Duodenal mucosa (tissue), 2 donors: ENCODE measurements around the gene PPM1H.

Experiments used
- H3K27ac ChIP-seq: one replicate; pipeline ENCODE4 v1.7.0; 2013; ENCODE audit warnings: low read depth, low read length
- H3K27me3 ChIP-seq, 2 donors: one replicate each; pipeline ENCODE4 v1.7.0; 2013; ENCODE audit warnings: low read length in 2 of 2, control low read depth in 1 of 2; ENCODE audit not compliant: insufficient read depth in 2 of 2, control insufficient read depth in 1 of 2
- H3K36me3 ChIP-seq, 2 donors: one replicate each; pipeline ENCODE4 v1.7.0; 2013; ENCODE audit warnings: low read length in 2 of 2, control low read depth in 1 of 2; ENCODE audit not compliant: insufficient read depth in 2 of 2, control insufficient read depth in 1 of 2
- H3K4me1 ChIP-seq, 2 donors: one replicate each; pipeline ENCODE4 v1.7.0; 2013; ENCODE audit warnings: low read length in 2 of 2, control low read depth in 1 of 2; ENCODE audit not compliant: insufficient read depth in 2 of 2, control insufficient read depth in 1 of 2
- H3K4me3 ChIP-seq, 2 donors: one replicate each; pipeline ENCODE4 v1.7.0; 2013; ENCODE audit warnings: low read length in 2 of 2, low read depth in 1 of 2
- H3K9ac ChIP-seq, 2 donors: one replicate each; pipeline ENCODE4 v1.7.0; 2013; ENCODE audit warnings: low read length in 2 of 2, low read depth in 1 of 2
- H3K9me3 ChIP-seq, 2 donors: one replicate each; pipeline ENCODE4 v1.7.0; 2013; ENCODE audit warnings: low read length in 2 of 2, control low read depth in 1 of 2; ENCODE audit not compliant: control insufficient read depth in 1 of 2

PPM1H gene

DNA sequence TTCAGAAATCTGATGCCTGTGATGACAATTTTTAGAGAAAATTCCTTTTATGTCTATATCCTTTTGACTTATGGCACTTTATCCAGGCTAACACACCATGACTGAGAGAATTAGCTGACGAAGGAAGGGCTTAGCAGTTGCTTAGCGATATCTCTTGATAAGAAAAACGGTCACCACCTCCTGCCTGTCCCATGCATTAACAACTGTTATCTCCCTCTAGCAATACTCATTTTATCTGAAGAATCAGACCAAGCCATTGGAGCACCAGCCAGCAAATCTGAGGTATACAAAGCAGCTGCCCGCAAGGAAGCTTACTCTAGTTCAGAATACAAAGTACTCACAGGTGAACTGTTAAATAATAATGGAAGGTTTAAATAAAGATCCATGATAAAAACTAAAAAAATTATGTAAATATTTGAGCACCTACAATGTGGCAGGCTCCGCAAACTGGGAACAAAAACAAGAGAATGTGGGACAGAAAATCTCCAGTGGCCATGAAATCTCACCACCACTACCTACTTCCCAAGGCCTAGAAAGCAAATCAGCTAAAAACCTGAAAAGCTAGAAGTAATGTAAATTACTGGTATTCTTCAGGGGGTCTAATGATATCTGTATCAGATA lies 24.3 kb downstream of the PPM1H start:
- Histone ChIP-seq H3K9ac (no peak overlapping the region), H3K36me3 (no peaks in the 10 kb centered on the region), H3K4me3 (no peak overlapping the region), H3K4me1 (peaks cover 0 to 11% of the 10 kb centered on the region in 2 donors), H3K9me3 (no peaks in the 10 kb centered on the region), H3K27me3 (no peaks in the 10 kb centered on the region), H3K27ac (no peak overlapping the region)

DNA sequence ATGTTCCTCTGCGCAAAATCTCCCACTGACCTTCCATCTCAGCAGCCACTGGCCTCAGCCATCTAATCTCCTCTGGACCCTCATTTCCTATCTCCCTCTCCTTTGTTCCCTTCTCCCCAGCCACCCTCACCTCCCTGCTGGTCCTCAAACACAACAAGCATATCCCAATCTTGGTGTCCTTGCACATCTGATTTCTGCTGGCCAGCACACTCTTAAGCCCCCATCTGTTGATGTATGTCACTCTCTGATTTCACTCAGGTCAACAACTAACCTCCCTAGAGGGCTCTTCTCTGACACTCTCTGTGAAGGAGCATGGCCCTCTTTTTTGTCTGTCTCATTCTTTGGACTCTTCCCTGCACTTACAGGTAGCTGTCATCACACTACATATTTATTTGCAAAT lies 25.6 kb downstream of the PPM1H start:
- H3K4me1 ChIP-seq: peaks cover 0 to 11% of the 10 kb centered on the region in 2 donors
- no peaks in the 10 kb centered on the region for H3K27me3 ChIP-seq
- H3K9me3 ChIP-seq: no peaks in the 10 kb centered on the region
- no peak overlapping the region for H3K27ac ChIP-seq
- H3K4me3 ChIP-seq: no peak overlapping the region
- H3K36me3 ChIP-seq: no peaks in the 10 kb centered on the region
- H3K9ac ChIP-seq: no peak overlapping the region

DNA sequence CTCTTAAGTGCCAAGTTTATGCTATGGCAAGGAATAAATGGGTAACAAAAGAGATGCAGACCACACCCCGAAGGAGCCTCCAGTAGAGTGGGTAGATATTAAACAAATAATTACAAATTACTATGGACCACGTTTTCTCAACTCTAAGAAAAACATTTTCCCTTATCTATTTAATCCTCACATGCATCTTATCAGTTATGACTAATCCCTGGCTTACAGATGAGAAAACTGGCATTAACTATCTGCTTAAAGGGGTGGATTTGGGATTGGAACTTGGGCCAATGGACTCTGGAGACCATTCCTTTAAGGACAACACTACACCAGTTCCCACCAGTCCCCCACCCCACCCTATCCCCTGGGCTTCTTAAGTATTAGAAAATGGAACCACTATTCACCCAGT lies 26.3 kb downstream of the PPM1H start:
- H3K27ac ChIP-seq: no peak overlapping the region
- no peaks in the 10 kb centered on the region for H3K27me3 ChIP-seq
- no peaks in the 10 kb centered on the region for H3K36me3 ChIP-seq
- peaks cover 0 to 11% of the 10 kb centered on the region in 2 donors for H3K4me1 ChIP-seq
- H3K9ac ChIP-seq: no peak overlapping the region
- H3K9me3 ChIP-seq: no peaks in the 10 kb centered on the region
- H3K4me3 ChIP-seq: no peak overlapping the region

DNA sequence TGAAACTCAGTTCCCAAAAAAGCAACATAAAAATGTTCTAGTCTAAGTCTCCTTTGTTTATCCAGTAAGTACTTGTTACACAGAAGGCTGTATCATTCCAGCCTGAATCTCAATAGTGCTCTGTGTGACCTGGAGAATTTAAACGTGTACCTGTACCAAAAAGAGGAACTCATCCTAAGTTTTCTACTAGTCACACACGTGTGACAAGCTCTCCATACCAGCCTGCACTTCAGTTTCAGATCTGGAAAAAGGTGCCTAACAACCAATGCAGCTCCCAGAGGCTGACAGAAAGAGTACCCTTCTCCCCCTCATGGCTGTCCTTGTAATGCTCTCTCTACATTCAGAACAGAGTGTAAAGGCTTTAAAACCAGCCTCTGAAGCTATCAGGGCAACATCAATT lies 27.4 kb downstream of the PPM1H start:
- no peak overlapping the region for H3K4me3 ChIP-seq
- H3K36me3 ChIP-seq: no peaks in the 10 kb centered on the region
- no peaks in the 10 kb centered on the region for H3K9me3 ChIP-seq
- no peak overlapping the region for H3K27ac ChIP-seq
- no peak overlapping the region for H3K9ac ChIP-seq
- peaks cover 0 to 11% of the 10 kb centered on the region in 2 donors for H3K4me1 ChIP-seq
- H3K27me3 ChIP-seq: no peaks in the 10 kb centered on the region

DNA sequence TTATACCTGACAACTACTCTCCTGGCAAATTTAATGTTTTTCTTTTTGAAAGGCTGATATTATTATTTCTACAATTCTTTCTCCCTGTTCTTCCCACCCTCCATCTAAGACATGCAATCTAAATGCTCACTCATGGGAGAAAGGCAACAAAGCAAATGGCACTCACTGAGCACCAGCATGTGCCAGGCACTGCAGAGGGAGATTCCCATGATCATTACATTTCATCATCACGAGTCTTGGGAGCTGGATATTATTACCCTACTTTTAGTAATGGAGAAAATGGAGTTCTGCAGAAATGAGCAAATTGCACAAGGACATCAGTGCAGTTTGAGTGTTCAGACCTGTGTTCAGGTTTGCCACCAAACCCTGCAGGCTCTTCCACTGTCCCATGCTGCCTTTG lies 27.9 kb downstream of the PPM1H start:
- Histone ChIP-seq H3K9ac (no peak overlapping the region), H3K4me3 (no peak overlapping the region), H3K4me1 (peaks cover 0 to 11% of the 10 kb centered on the region in 2 donors), H3K27ac (no peak overlapping the region), H3K36me3 (no peaks in the 10 kb centered on the region), H3K27me3 (no peaks in the 10 kb centered on the region), H3K9me3 (no peaks in the 10 kb centered on the region)

DNA sequence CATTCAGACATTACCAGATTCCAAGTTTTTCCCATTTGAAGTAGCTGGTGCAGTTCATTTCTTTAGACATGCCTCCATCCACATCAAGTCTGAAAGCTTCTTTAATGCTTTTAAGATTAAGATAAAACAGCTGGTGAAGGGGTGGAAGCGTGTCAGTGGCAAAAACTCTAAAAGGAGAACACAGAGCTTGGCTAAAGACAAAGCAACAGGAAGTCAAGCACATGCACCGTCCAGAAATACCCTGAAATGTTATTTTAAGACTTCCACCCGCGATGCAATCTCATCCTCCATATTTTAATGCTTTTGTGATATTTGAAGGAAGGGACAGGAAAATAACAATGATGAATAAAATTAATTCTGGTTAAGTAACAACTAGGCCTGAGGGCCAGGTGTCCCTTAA lies 31.8 kb downstream of the PPM1H start:
- H3K9me3 ChIP-seq: no peaks in the 10 kb centered on the region
- no peak overlapping the region for H3K9ac ChIP-seq
- no peaks in the 10 kb centered on the region for H3K36me3 ChIP-seq
- no peaks in the 10 kb centered on the region for H3K27me3 ChIP-seq
- H3K27ac ChIP-seq: no peak overlapping the region
- H3K4me3 ChIP-seq: no peak overlapping the region
- peaks cover 0 to 5% of the 10 kb centered on the region in 2 donors for H3K4me1 ChIP-seq

DNA sequence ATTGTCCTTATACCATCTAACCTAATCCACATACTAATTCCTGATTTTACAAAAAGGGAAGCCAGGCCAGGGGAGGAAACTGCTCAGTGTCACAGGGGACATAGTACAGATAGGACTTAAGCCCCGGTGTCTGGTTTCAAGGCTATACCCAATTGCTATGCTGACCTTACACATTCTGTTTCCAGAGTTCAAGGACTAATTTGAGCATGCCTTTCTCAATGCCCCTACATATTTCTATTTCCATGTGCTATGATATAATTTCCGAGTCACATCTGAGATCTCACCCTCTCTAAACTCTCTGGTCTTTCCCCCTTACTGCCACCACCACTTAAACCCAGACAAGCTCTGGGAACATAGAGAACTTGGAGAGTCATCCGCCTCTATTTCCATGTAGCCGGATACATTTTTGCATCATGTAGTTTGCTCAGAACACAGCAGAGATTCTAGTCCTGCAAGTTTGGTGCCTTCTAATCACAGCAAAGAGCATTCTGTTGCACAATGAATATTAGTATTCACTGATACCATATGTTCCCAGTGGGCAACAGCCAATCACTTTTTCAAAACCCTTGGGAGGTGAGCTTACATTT lies 34.2 kb downstream of the PPM1H start:
- Histone ChIP-seq H3K36me3 (no peaks in the 10 kb centered on the region), H3K9ac (no peak overlapping the region), H3K4me1 (peaks cover 0 to 5% of the 10 kb centered on the region in 2 donors), H3K9me3 (no peaks in the 10 kb centered on the region), H3K4me3 (no peak overlapping the region), H3K27ac (no peak overlapping the region), H3K27me3 (no peaks in the 10 kb centered on the region)

DNA sequence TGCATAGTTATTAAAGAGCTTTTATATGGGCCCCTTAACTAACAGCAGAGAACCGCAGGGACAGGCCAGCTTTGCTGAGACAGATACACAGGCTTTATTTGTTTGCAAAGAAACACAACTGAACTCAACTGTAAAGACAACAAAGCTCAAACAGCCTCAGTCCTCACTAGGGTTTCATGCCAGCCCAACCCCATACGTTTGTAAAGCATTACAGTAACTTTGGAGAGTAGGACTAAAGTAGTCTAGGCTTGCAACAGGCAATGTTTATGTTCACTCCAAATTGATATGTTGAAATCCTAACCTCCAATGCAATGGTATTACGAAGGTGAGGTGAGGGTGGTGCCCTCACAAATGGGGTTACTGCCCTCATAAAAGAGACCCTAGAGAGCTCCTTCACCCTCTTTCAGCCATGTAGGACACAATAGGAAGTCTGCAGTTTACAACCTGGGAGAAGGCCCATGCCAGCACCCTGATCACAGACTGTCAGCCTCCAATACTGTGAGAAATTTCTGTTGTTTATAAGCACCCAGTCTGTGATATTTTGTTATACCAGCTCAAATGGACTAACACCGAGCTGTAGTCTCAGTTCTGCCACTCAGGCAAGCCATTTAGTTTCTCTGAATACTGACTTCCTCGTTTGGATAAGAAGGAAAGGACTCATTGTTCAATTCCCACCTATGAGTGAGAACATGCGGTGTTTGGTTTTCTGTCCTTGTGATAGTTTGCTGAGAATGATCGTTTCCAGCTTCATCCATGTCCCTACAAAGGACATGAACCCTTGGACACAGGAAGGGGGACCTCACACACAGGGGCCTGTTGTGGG lies 35.2 kb downstream of the PPM1H start:
- Histone ChIP-seq H3K27me3 (no peaks in the 10 kb centered on the region), H3K27ac (no peak overlapping the region), H3K4me1 (peaks cover 0 to 5% of the 10 kb centered on the region in 2 donors), H3K9me3 (no peaks in the 10 kb centered on the region), H3K4me3 (no peak overlapping the region), H3K9ac (no peak overlapping the region), H3K36me3 (no peaks in the 10 kb centered on the region)

DNA sequence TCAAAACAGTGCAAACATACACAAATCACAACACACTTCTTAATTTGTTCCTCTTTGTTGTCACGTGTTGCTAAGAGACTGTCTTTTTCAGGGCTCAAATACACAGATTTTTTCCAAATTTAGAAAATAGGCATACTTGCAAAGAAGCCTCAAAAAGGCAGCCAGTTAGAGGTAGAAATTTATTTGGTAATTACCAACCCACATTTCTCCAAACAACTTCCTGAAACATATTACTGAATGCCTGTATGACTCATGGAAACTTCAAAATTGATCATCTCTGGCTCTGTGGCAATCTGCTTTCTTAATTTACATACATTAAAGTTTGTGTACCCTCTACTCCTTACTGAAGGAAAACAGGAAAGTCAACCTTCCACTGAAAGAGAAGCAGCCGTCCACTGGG lies 36.4 kb downstream of the PPM1H start:
- Histone ChIP-seq H3K4me1 (peaks cover 0 to 5% of the 10 kb centered on the region in 2 donors), H3K27me3 (no peaks in the 10 kb centered on the region), H3K9ac (no peak overlapping the region), H3K27ac (no peak overlapping the region), H3K36me3 (no peaks in the 10 kb centered on the region), H3K4me3 (no peak overlapping the region), H3K9me3 (no peaks in the 10 kb centered on the region)

DNA sequence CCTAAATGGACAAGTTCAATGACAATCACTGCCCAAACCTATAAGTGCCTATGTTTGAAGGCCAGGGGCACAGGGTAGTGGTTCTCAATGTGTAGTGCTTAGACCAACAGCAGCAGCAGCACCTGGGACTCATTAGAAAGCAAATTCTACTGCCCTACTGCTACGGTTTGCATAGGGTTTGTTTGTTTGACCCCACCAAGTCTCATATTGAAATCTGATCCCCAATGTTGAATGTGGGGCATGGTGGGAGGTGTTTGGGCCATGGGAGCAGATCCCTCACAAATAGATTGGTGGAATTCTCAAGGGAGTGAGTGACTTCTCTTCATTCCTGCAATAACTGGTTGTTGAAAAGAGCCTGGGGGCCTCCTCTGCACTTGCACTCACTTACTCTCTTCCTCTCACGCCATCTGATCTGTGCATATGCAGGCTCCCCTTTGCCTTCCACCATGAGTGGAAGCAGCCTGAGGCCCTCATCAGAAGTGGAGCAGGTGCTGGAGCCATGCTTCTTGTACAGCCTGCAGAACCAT lies 39.5 kb downstream of the PPM1H start:
- Histone ChIP-seq H3K9ac (no peak overlapping the region), H3K4me1 (peaks cover 0 to 13% of the 10 kb centered on the region in 2 donors), H3K9me3 (no peaks in the 10 kb centered on the region), H3K27ac (no peak overlapping the region), H3K27me3 (no peaks in the 10 kb centered on the region), H3K36me3 (no peaks in the 10 kb centered on the region), H3K4me3 (no peak overlapping the region)
